Parathyroid adenoma (tissue), 2 donors: ENCODE results near the gene VPS35L.
"Not testable (repeated sequence)": the region's sequence is repeated elsewhere in the genome, so short reads cannot be mapped to it uniquely, and the experiment has no call there.

ENCODE experiments used
- H2AFZ ChIP-seq: fragments of 300-600 bp; sonication (generic); one replicate; pipeline ENCODE4 v1.7.0; 2017; ENCODE audit warnings: antibody characterized with exemption, mild to moderate bottlenecking
- H3K27ac ChIP-seq: fragments of 300-600 bp; sonication (generic); one replicate; pipeline ENCODE4 v1.7.0; 2017
- H3K27me3 ChIP-seq: fragments of 300-600 bp; sonication (generic); one replicate; pipeline ENCODE4 v1.7.0; 2017; ENCODE audit warnings: low read length; ENCODE audit not compliant: control insufficient read depth, insufficient read depth
- H3K36me3 ChIP-seq: fragments of 300-600 bp; sonication (generic); one replicate; pipeline ENCODE4 v1.7.0; 2017; ENCODE audit warnings: low read length; ENCODE audit not compliant: control insufficient read depth, insufficient read depth
- H3K4me1 ChIP-seq: fragments of 300-600 bp; sonication (generic); one replicate; pipeline ENCODE4 v1.7.0; 2017; ENCODE audit warnings: control low read depth
- H3K4me2 ChIP-seq: fragments of 300-600 bp; sonication (generic); one replicate; pipeline ENCODE4 v1.7.0; 2017; ENCODE audit warnings: low read length
- H3K4me3 ChIP-seq: fragments of 300-600 bp; sonication (generic); one replicate; pipeline ENCODE4 v1.7.0; 2017; ENCODE audit warnings: low read depth, low read length
- H3K79me2 ChIP-seq: fragments of 300-600 bp; sonication (generic); one replicate; pipeline ENCODE4 v1.7.0; 2017; ENCODE audit warnings: control low read depth
- H3K9ac ChIP-seq: fragments of 300-600 bp; sonication (generic); one replicate; pipeline ENCODE4 v1.7.0; 2017; ENCODE audit warnings: mild to moderate bottlenecking
- H3K9me3 ChIP-seq: fragments of 300-600 bp; sonication (generic); one replicate; pipeline ENCODE4 v1.7.0; 2017; ENCODE audit warnings: low read length; ENCODE audit not compliant: control insufficient read depth
- CTCF ChIP-seq: fragments of 300-600 bp; sonication (generic); IDR thresholded peaks from one replicate; pipeline ENCODE4 v1.7.0; 2017; ENCODE audit warnings: antibody characterized with exemption, mild to moderate bottlenecking
- donor health status: primary hyperparathyroidism.

The VPS35L gene

GRCh38 chr16:19542138-19542821, 13.2 kb upstream of the VPS35L start:
- no peak overlapping the region for H2AFZ ChIP-seq
- H3K36me3 ChIP-seq, result no peaks in the 10 kb centered on the region
- no peak overlapping the region for H3K4me3 ChIP-seq

GRCh38 chr16:19543278-19543996, 12.1 kb upstream of the VPS35L start:
- not testable (repeated sequence) for H3K27me3 ChIP-seq

More at GRCh38 chr16:19542138-19542821, 13.2 kb upstream of the VPS35L start:
- H3K4me1 ChIP-seq, result no peaks in the 10 kb centered on the region
- no peak overlapping the region for H3K4me2 ChIP-seq
- no peak overlapping the region for H3K27ac ChIP-seq
- TF ChIP-seq CTCF, result no peak
- H3K79me2 ChIP-seq, result no peaks in the 10 kb centered on the region
- no peak overlapping the region for H3K9ac ChIP-seq
- H3K27me3 ChIP-seq, result no peaks in the 10 kb centered on the region
- H3K9me3 ChIP-seq, result no peaks in the 10 kb centered on the region

GRCh38 chr16:19548144-19548543, 7.4 kb upstream of the VPS35L start:
- Histone ChIP-seq H3K27ac (no peak overlapping the region), H3K79me2 (no peaks in the 10 kb centered on the region), H2AFZ (no peak overlapping the region), H3K36me3 (no peaks in the 10 kb centered on the region), H3K27me3 (no peaks in the 10 kb centered on the region), H3K4me3 (no peak overlapping the region), H3K4me1 (no peaks in the 10 kb centered on the region), H3K9me3 (no peaks in the 10 kb centered on the region), H3K4me2 (no peak overlapping the region), H3K9ac (no peak overlapping the region)
- no peak for TF ChIP-seq CTCF

More at GRCh38 chr16:19543278-19543996, 12.1 kb upstream of the VPS35L start:
- not testable (repeated sequence) for H3K9me3 ChIP-seq, H3K4me2 ChIP-seq, H2AFZ ChIP-seq, H3K79me2 ChIP-seq, H3K9ac ChIP-seq, H3K36me3 ChIP-seq, H3K4me1 ChIP-seq, H3K4me3 ChIP-seq, H3K27ac ChIP-seq

GRCh38 chr16:19549673-19550072, 5.8 kb upstream of the VPS35L start:
- Histone ChIP-seq H3K4me1 (no peaks in the 10 kb centered on the region), H3K9me3 (no peaks in the 10 kb centered on the region), H2AFZ (no peak overlapping the region), H3K27ac (no peak overlapping the region), H3K27me3 (no peaks in the 10 kb centered on the region), H3K36me3 (no peaks in the 10 kb centered on the region), H3K9ac (no peak overlapping the region), H3K79me2 (no peaks in the 10 kb centered on the region), H3K4me2 (no peak overlapping the region), H3K4me3 (no peak overlapping the region)
- no peak for TF ChIP-seq CTCF

- peak overlapping the region; percentile 83 for H3K27ac ChIP-seq
- H3K36me3 ChIP-seq, result no peaks in the 10 kb centered on the region
- no peak for TF ChIP-seq CTCF
- H3K9me3 ChIP-seq, result no peaks in the 10 kb centered on the region
- H3K27me3 ChIP-seq, result no peaks in the 10 kb centered on the region
- H3K4me1 ChIP-seq, result peaks cover 4% of the 10 kb centered on the region
- H3K4me2 ChIP-seq, result peak overlapping the region; percentile 91
- H3K4me3 ChIP-seq, result peak overlapping the region; percentile 98
- peak overlapping the region; percentile 68 for H3K9ac ChIP-seq
- H3K79me2 ChIP-seq, result peaks cover 13% of the 10 kb centered on the region
- peak overlapping the region; percentile 100 for H2AFZ ChIP-seq
Observed at GRCh38 chr16:19555938-19556771, 652 bp downstream of the VPS35L start.
